Ovary (tissue), 9 donors: ENCODE measurements around the gene CCDC57. TPM values are rescaled to one million over a fixed set of nuclear protein-coding genes. Genes with fewer than 3 reads are reported as not detected.
A peak's percentile ranks its signal among the peaks of the same experiment; 100 is the strongest.

Experiments
- DNase-seq, 5 donors: peaks; one replicate each; pipeline ENCODE4 v3.0.0-alpha.2; 2019 to 2020
- H3K27ac ChIP-seq, 2 donors: fragments of 200-600 bp; one replicate each; pipeline versions ENCODE4 v1.5.1 to v1.8.0; 2019 to 2022
- H3K27me3 ChIP-seq: fragments of 200-600 bp; one replicate; pipeline ENCODE4 v1.8.0; 2022
- H3K36me3 ChIP-seq: fragments of 200-600 bp; sonication (generic); one replicate; pipeline ENCODE4 v1.5.1; 2019
- H3K4me1 ChIP-seq: one replicate; pipeline ENCODE4 v1.8.1; 2013; ENCODE audit warnings: mild to moderate bottlenecking, moderate library complexity; ENCODE audit not compliant: insufficient read depth
- H3K4me3 ChIP-seq: fragments of 200-600 bp; sonication (generic); one replicate; pipeline ENCODE4 v1.5.1; 2017
- H3K9me3 ChIP-seq, 2 donors: fragments of 200-600 bp in 1 of 2; sonication (generic) in 1 of 2; one replicate each; pipeline versions ENCODE4 v1.5.1 to v1.8.1; 2013 to 2019; ENCODE audit warnings: mild to moderate bottlenecking in 1 of 2, moderate library complexity in 1 of 2
- CTCF ChIP-seq, 3 donors: fragments of 450-650 bp in 2 of 3; fragments of 200-600 bp in 1 of 3; IDR thresholded peaks; one replicate each; pipeline versions ENCODE4 v1.5.1 to v1.8.0; 2016 to 2022; ENCODE audit warnings: antibody characterized with exemption in 3 of 3, mild to moderate bottlenecking in 1 of 3
- EP300 ChIP-seq: sonication (generic); formaldehyde crosslinking; IDR thresholded peaks from one replicate; pipeline ENCODE4 v1.6.1; 2017; ENCODE audit warnings: antibody characterized with exemption
- POLR2A ChIP-seq: fragments of 450-650 bp; IDR thresholded peaks from one replicate; pipeline ENCODE4 v1.6.1; 2017; ENCODE audit warnings: antibody characterized with exemption, mild to moderate bottlenecking, moderate library complexity
- WGBS, 3 donors: extraction: QIAGEN DNeasy Blood & Tissue Kit in 1 of 3; methylation state at CpG; one replicate each; pipeline versions ENCODE4 v1.1.5 to v1.1.7; 2013 to 2017; 5-methylcytosine and 5-hydroxymethylcytosine counted together
- intact Hi-C, 4 donors: fragments of 100-400 bp; cut with DNase I; formaldehyde crosslinking; loops; one replicate each; pipeline versions ENCODE4 v1.11.0 to v1.15.1; 2022 to 2023
- polyA plus RNA-seq, 2 donors: library from polyadenylated mRNA; stranded (reverse); fragments of 200-250 nt in 1 of 2; fragments of 350-450 nt in 1 of 2; fragmentation: Illumina TruSeq in 1 of 2; extraction: RNeasy Lipid Tissue Mini Kit (QIAGEN cat#74804) in 1 of 2; gene quantifications; one replicate each; pipeline ENCODE4 v1.2.3, GENCODE V29; 2013 to 2014
- total RNA-seq, 7 donors: library from RNA; depleted of rRNA in 2 of 7; stranded (reverse); fragments of >200 nt in 2 of 7; fragmentation: NEBNext Ultra II Directional in 3 of 7; extraction: Animal tissue kit (Norgen Biotek cat#: 25700) in 3 of 7; gene quantifications; one replicate each; pipeline versions ENCODE4 v1.1.0 to v1.2.4, GENCODE V29; 2016 to 2023
- donor health status: DM: no; HTN: no; CAD: no; lungs with moderate emphysema.
- donor health status: DM: no; HTN: no; CAD: no.
- donor health status: Bipolar disorder and iron deficiency.
- donor health status: DM: yes; HTN: yes; CAD: no.
- donor health status: DM: no; HTN: no; CAD: no.
- donor health status: DM: yes; HTN: yes; CAD: no.

Gene CCDC57
- total and polyA plus RNA-seq, 9 donors, result 7.7 to 65.0 (median 40.3) TPM

DNA sequence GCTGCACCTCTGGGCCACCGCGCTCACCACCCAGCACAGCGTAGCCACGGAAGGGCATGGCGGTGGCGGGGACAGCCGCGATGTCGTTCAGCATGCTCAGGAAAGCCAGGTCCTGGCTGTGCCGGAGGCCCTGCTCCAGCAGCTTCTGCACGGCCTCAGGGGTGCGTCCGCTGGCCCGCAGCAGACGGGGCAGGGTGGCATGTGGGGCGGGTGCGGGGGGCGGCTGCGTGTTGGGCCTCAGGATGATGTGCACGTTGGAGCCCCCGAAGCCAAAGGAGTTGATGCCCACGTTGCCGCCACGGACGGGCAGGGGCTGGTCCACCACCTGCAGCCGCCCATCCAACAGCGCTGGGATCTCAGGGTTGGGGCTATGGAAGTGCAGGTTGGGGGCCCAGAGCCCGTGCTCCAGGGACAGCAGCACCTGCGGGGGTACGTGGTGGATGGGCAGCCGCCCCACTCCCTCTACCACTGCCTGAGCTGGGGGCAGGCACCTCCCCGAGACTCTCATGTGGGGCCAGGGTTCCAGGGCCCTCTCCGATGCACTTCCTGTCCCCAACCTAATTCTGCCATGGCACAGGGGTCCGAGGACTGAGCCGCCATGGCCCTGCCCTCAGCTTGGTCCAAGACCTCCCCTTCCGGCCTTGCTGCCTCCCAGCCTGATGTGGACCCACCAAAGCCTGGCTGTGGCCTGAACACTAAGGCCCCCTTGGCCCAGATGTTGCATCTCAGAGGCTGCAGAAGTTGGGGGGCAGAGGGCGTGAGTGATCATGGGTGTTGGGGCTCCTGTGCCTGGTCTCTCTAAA lies 121.2 kb downstream of the CCDC57 start:
- no peak overlapping the region for H3K4me3 ChIP-seq
- no peaks in the 10 kb centered on the region for H3K36me3 ChIP-seq
- H3K27me3 ChIP-seq, result no peaks in the 10 kb centered on the region
- TF ChIP-seq CTCF (IDR thresholded peaks at IDR 0.05) (no peak), EP300 (no peak), POLR2A (no peak)
- no peak overlapping the region for H3K27ac ChIP-seq
- H3K9me3 ChIP-seq, result no peaks in the 10 kb centered on the region
- H3K4me1 ChIP-seq, result peaks cover 1% of the 10 kb centered on the region
- intact Hi-C loops, result no loop called here
- WGBS, 3 donors, result 94 to 95% (median 94%) methylated on average over 31 to 37 of the region's 37 CpGs
- DNase-seq, result peak in 1 of 5 donors; percentile 32

GRCh38 chr17:82090549-82091263 lies 121.9 kb downstream of the CCDC57 start:
- 92 to 93% (median 92%) methylated on average over 25 to 29 of the region's 29 CpGs for WGBS, 3 donors
- Histone ChIP-seq H3K9me3 (no peaks in the 10 kb centered on the region), H3K27me3 (no peaks in the 10 kb centered on the region), H3K4me3 (no peak overlapping the region), H3K36me3 (no peaks in the 10 kb centered on the region), H3K4me1 (no peaks in the 10 kb centered on the region), H3K27ac (no peak overlapping the region)
- no peak for TF ChIP-seq EP300
- no peak for TF ChIP-seq POLR2A
- no peak for TF ChIP-seq CTCF (IDR thresholded peaks at IDR 0.05)
- intact Hi-C loops, result no loop called here
- DNase-seq, result peak in 1 of 5 donors; percentile 33

- intact Hi-C loops, result no loop called here
- Histone ChIP-seq H3K9me3 (no peaks in the 10 kb centered on the region), H3K27ac (no peak overlapping the region), H3K36me3 (no peaks in the 10 kb centered on the region), H3K4me3 (no peak overlapping the region), H3K4me1 (no peaks in the 10 kb centered on the region), H3K27me3 (no peaks in the 10 kb centered on the region)
- TF ChIP-seq EP300, result no peak
- no peak for TF ChIP-seq CTCF (IDR thresholded peaks at IDR 0.05)
- TF ChIP-seq POLR2A, result no peak
- DNase-seq, result peak in 1 of 5 donors; percentile 8
- 86 to 91% (median 87%) methylated on average over 15 to 29 of the region's 29 CpGs for WGBS, 3 donors
These were observed 122.7 kb downstream of the CCDC57 start for GRCh38 chr17:82089723-82090548.
